Choroid plexus epithelial cell (primary cell): ENCODE data around the gene CMTM1.

Experiments used
- DNase-seq: peaks from one replicate; pipeline ENCODE4 v3.0.0-alpha.2; 2010; ENCODE audit warnings: low read depth
- H3K4me3 ChIP-seq: 2 replicates; pipeline ENCODE4 v1.5.1; 2011; ENCODE audit warnings: low read depth, mild to moderate bottlenecking, control low read depth, low read length, moderate library complexity
- CTCF ChIP-seq: conservative IDR thresholded peaks from 2 replicates; pipeline ENCODE4 v1.5.1; 2011; ENCODE audit warnings: low read depth, mild to moderate bottlenecking, control low read depth, inconsistent platforms, low read length, moderate library complexity

Gene CMTM1

DNA sequence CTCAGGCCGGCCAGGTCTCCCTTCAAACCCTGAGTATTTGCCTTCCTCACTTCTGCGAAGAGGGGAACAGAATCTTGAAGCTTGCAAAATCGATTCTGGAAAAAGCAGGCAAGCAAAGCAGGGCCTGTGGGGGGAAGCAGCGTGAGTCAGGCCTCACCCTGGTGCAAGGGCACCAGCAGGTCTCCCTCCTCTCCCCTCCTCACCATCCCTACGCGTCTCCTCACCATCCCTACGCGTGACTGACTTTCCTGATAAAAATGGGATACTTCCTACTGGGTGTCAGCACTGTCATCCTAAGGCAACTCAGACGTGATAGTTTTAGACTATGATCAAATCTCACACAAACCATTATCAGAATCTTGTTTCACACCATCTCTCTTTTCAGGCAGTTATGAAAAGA is 50.4 kb downstream of the CMTM1 start:
- TF ChIP-seq CTCF = no peak
- peak; percentile 69 for DNase-seq
- no peak overlapping the region for H3K4me3 ChIP-seq

DNA sequence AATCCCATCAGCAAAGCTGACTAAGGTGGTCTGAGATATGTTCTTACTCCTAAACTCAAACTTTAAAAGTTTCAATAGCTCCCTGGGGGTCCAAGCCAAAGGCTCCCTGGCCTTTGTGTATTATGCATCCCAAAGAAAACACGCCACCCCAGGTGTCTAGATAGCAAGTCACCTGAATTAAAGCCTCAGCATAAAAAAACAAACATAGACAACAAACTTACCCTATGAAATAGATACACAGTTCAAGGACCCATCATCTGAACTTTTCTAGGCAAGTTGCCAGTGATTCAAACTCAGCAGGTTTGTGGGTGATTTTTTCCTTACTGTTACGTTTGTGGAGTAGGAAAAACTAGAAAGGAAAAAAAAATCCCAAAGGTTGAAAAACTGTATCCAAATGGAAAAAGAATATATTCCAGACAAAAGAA is 50.8 kb downstream of the CMTM1 start:
- DNase-seq = peak; percentile 81
- no peak overlapping the region for H3K4me3 ChIP-seq
- TF ChIP-seq CTCF = no peak

- no peak overlapping the region for H3K4me3 ChIP-seq
- no peak for TF ChIP-seq CTCF
- no peak for DNase-seq
These were observed 51.5 kb downstream of the CMTM1 start for GRCh38 chr16:66617728-66618127.

- no peak for TF ChIP-seq CTCF
- H3K4me3 ChIP-seq = no peak overlapping the region
- peak; percentile 97 for DNase-seq
These were observed 52.5 kb downstream of the CMTM1 start for GRCh38 chr16:66618588-66619375.

DNA sequence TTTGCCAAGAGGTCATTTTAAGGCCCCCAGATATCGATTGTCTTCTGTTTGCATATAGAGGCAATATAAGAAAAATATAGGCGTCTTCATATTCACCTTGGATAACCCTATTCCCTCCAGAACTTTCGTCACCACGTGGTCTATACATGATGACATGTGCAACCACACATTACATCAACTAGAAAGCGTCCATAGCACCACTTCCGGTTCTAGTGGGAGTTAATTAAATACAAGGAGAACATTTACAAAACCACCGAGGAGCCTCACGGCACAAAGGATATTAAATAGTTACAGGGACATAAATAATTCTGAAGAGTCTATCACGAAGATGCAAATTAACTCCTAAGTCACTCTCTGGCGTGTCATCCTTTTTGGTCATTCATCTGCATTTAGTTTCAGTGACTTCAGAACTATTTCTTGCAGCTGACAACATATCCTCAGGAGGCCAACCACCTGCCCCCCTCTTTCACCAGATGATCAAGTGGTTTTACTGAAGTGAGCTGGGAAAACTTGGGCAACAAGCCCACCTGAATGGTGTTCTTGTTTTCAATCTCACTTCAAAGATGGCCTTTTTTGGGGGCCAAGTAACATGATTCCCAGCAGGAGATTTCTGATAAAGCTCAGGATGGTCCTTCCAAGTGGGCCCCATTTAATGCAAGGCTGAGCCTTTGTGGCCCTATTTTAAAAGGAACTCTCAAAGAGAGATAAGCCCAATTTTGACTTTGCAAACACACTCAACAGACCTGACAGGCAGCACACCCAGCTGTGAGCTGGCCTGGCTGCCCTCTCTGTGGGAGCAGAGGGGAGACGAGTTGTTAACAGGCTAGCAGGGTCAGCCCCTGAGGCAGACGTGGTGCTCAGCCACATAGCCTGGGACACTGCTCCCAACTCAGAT is 53.5 kb downstream of the CMTM1 start:
- TF ChIP-seq CTCF = no peak
- DNase-seq = peak; percentile 83
- no peak overlapping the region for H3K4me3 ChIP-seq

- DNase-seq = peak; percentile 39
- no peak for TF ChIP-seq CTCF
- H3K4me3 ChIP-seq = no peak overlapping the region
These were observed 54.2 kb downstream of the CMTM1 start for GRCh38 chr16:66620429-66620795.

- no peak overlapping the region for H3K4me3 ChIP-seq
- DNase-seq = no peak
- no peak for TF ChIP-seq CTCF
These were observed 55.7 kb downstream of the CMTM1 start for GRCh38 chr16:66621973-66622372.
